Activated CD8-positive, alpha-beta memory T cell treated with anti-CD3 and anti-CD28 coated beads, Interleukin-2, amount 50 U/mL, for 1 hour (primary cell): ENCODE data around the gene ISOC2.

ENCODE experiments used
- DNase-seq: peaks from one replicate; pipeline ENCODE4 v3.0.0-alpha.2; 2020; ENCODE audit errors: extremely low read depth

Gene ISOC2

DNA sequence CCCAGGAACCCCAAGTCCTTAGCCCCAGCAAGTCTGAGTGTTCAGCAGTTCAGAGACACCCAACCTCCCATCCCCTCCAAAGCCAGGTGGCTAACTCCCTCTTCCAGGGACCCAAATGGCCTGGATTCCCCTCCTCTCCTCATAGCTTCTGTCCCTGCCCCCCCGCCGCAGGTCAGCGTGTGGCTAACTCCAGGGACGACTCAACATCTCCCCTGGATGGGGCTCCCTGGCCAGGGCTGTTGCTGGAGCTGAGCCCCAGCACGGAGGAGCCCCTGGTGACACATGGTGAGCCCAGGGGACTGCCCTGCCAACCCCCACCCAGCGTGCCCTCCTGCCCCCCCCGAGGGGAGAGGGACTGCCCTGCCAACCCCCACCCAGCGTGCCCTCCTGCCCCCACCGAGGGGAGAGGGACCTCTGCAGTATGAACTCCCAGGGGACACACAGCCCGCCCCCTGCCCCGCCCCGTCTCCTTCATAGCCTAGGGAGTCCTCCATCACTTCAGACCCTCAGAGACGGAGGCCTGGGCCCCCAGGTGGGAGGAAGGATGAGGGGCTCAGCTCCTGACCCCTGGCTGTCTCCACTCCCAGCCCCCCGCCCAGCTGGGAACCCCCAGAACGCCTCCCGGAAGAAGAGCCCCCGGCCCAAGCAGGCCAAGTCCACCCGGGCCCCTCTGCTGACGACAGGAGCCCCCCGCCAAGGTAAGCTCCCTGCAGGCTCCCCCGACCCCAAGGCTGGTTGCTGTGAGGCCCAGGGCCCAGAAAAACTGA lies 28.5 kb upstream of the ISOC2 start:
- no peak for DNase-seq

DNA sequence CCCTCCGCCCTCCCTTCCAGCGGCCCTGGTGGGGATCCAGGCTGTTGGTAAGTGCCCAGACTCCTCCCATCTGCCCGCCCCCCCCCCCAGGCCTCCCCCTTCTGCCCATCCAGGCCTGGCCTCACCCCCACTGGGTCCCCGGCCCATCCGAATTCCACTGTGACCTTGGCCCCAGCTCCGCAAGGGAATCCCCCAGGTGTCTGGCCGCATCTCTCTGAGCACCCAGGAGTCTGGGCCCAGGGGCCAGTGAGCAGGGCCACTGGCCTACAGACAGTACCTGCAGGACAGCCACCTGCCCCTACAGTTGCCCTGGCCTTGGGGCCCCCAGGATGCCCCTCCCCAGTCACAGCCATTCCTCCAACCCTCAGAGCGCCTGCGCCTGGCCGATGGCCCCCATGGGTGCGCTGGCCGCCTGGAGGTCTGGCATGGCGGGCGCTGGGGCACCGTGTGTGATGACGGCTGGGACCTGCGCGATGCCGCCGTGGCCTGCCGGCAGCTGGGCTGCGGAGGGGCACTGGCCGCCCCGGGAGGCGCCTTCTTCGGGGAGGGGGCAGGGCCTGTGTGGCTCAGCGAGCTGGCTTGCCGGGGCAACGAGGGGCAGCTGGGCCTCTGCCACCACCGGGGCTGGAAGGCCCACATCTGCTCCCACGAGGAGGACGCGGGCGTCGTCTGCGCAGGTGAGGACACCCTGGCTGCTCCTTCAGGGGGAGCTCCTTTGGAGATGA lies 27.7 kb upstream of the ISOC2 start:
- no peak for DNase-seq

DNA sequence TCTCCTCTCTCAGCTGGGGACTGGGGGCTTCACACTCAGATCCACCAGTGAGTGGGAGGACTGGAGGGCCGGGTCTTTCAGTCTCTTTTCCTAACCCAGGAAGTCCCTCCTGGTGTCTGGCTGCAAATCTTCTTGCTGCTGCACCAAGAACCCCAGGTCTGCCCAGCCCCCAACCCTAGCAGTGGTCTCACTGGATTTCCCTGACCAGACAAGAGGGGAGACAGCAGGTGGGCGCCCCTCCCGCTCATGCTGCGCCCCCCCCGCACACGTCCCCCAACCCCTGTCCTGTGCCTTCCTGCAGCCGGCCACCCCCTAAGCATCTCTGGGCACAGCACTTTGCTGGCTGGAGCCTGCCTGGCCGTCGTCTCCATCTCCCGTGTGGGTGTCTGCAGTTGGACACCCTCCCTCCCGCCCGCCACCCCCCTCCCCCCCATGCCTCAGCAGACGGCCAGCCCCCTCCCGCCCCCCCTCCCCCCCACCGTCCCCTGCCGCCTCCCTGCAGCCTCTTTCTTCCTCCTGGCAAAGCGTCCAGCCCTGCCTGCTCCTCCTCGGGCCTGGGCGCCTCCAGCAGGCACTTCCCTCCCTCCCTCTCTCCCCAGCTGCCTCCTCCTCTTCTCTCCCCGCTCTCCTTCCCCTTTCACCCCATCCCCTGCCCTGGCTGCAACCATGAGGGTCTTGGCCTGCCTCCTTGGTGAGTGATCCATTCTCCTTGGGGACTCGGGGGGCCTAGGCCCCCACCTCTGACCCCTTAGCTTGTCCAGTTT lies 26.7 kb upstream of the ISOC2 start, which contains the start of gene SSC5D:
Gene SSC5D, plus strand, starts transcription at position 513 of the 764 bp plus-strand sequence. Its CDS starts 154 bp downstream, at position 667.
- DNase-seq: no peak

DNA sequence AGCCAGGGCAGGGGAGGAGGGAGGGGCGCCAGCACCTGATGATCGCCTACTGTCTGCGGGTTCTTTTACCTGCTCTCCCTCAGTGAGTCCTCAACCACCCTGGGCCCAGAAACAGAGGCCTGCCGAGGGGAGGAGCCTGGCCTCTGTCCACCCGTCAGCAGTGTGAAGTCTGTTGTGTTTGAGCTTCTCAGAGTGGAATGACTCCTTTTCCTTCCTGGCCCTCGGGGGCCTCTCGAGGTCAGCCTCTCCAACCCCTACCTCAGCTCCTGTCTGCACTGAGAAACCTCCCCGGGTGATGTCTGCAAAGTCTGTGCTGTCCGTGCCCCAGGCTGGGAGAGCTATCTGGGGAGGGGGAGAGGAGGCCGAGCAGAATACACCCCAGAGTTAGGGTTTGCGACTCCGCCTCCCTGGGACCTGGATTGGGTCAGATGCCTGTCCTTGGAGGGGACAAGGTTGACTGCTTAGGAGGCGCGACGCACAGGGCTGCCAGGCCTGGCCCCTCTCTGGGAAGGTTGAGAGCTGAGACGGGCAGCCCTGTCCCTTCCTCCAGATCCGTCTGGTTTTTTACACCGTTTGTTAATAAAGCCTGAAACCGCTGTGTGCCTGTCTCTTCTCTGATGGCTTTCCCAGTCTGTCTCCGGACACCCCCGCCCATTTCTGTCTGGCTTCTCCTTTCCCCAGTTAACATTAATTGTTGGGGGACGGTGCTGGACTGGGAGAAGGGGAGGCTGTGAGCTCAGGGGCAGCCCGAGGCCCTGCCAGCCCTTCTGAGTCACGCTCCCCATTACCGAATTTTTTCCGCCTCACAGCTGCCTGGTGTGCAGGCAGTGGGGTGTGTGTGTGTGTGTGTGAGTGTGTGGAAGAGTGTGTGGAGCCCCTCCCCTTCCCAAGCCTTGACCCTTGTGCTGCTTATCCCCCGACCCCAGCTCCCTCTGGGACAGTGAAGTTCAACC lies 25.8 kb upstream of the ISOC2 start:
- no peak for DNase-seq

DNA sequence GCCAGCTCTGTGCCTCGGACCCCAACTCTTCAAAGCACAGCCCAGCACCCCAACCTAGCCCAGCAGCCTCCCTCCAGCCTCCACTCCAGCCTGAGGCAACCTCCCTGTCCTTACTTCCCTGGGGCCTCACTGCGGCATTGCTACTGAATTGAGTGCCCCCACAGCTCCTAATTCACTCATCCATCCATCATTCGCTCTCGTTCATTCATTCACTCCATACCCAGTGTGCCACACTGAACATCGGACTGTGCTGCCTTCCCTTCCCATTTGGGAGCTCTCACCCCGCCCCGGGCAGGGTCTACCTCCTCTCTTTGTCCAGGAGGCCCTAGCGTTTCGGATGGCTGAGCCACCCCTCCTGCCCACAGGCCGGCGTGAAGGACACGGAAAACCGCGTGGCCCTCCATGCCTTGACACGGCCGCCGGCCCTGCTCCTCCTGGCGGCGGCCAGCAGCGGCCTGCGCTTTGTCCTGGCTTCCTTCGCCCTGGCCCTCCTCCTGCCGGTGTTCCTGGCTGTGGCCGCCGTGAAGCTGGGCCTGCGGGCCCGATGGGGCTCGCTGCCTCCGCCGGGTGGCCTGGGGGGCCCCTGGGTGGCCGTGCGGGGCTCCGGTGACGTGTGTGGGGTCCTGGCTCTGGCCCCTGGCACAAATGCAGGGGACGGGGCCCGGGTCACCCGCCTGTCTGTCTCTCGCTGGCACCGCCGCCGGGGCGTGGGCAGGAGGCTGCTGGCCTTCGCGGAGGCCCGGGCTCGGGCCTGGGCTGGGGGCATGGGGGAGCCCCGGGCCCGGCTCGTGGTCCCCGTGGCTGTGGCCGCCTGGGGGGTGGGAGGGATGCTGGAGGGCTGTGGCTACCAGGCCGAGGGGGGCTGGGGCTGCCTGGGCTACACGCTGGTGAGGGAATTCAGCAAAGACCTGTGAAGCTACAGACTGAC lies 24.9 kb upstream of the ISOC2 start:
- no peak for DNase-seq

DNA sequence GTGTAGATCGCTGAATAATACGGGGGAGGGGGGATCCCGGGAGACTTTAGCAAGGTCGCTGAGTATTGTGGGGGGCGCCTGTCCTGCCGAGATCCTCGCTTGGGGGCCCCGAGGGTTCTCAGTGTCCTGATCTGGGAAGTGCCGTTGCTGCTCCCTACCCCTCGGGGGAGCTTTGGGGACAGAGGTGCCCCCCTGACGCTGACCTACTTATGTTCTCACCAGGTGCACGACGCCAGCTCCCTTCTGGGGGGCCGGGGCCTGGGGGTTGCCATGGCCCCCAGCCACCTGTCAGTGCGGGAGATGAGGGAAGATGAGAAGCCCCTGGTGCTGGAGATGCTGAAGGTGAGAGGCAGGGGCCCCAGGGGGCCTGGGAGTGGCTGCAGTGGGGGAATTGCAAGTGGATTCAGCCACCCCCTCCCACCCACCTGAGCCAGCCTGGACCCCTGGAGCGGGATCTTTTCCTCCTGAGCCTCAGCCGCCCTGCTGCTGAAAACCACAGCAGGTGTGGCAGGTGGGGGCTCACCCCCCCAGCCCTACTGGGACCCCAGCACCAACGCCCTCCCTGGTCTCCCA lies 24.1 kb upstream of the ISOC2 start:
- DNase-seq: no peak

DNA sequence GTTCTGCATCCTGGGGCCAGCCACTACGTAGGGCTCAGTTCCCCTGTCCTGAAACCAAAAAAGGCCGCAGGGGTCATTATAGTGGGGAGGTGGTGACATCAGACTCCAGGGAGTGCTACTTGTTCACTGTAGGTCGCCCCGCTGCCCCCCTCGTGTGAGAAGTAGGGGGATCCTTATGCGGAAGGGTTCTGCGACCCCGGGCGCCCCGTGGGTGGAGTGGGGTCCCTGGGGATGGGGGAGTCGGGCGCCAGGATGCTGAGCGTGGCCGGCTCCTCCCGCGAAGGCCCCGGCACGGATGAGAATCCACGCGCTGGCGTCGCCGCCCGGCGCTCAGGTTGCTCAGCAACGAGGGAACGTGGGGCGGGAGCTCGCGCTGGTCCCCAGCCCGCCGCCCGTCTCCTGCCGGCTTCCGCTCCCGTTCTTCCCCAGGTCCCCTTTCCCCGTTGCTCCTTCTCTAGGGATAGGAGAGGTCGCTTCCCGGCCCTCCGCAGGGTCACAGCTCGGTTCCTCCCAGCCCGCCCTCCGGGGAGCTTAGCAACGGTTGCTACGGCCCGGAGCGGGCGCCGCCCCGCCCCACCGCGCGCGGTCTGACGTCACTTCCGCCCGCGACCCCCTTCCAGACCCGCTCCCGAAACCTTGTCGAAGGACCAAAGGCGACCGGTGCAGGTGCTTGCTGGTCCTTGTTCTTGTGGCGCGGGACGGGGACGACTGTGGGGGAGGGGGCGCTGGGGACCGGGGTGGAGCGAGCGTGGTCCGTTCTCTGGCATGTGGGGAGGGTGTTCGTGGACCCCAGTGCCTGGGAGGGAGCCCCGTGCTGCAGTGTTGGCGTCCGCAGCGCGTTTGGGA lies 23.4 kb upstream of the ISOC2 start, which contains the start of gene NAT14:
Gene NAT14, plus strand, starts transcription at position 596 of the 846 bp plus-strand sequence. CDS start 521 bp downstream, outside the sequence.
- no peak for DNase-seq

DNA sequence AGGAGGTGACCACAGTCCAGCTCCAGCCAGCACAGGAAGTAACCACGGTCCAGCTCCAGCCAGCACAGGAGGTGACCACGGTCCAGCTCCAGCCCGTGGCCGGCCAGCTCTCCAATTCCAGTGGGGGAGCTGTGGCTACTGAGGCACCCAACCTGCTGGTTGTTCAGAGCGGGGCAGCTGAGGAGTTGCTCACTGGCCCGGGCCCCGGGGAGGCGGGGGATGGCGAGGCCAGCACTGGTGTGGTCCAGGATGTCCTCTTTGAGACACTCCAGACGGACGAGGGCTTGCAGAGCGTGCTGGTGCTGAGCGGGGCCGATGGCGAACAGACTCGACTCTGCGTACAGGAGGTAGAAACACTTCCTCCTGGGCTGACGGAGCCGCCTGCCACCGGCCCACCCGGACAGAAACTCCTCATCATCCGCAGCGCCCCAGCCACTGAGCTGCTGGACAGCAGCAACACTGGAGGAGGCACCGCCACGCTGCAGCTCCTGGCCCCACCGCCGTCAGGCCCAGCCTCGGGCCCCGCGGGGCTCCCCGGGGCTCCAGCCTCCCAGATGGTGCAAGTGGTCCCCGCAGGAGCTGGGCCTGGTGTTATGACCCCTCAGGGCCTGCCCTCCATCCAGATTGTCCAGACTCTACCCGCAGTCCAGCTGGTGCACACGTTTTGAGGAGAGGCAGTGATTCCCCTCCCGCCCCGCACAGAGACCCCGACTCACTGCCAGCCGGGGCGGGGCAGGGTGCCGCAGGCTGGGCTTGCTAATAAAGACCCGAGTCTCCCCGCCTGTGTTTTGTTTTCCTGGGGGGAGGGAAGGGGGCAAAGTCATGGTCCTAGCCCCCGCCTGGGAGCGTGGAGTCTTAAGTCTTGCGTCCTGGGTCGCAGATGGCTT lies 22.5 kb upstream of the ISOC2 start:
- no peak for DNase-seq

DNA sequence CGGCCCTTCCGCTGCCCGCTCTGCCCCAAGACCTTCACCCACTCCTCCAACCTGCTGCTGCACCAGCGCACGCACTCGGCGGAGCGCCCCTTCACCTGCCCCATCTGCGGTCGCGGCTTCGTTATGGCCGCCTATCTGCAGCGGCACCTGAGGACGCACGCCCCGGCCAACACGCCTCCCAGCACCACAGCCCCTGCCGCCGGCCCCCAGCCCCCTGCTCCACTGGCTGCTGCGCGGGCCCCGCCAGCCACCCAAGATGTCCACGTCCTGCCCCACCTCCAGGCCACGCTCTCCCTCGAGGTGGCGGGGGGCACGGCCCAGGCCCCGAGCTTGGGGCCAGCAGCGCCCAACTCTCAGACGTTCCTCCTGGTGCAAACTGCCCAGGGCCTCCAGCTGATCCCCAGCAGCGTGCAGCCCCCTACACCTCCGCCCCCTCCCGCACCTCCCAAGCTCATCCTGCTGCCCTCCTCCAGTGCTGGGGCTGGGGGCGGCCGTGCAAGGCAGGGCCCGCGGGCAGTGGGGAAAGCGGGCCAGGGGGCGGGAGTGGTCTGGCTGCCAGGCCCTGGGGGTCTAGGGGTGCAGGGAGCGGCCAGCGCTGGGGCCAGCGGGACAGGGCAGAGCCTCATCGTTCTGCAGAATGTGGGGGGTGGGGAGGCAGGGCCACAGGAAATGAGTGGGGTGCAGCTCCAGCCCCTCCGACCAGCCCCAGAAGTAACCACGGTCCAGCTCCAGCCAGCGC lies 21.7 kb upstream of the ISOC2 start:
- no peak for DNase-seq

DNA sequence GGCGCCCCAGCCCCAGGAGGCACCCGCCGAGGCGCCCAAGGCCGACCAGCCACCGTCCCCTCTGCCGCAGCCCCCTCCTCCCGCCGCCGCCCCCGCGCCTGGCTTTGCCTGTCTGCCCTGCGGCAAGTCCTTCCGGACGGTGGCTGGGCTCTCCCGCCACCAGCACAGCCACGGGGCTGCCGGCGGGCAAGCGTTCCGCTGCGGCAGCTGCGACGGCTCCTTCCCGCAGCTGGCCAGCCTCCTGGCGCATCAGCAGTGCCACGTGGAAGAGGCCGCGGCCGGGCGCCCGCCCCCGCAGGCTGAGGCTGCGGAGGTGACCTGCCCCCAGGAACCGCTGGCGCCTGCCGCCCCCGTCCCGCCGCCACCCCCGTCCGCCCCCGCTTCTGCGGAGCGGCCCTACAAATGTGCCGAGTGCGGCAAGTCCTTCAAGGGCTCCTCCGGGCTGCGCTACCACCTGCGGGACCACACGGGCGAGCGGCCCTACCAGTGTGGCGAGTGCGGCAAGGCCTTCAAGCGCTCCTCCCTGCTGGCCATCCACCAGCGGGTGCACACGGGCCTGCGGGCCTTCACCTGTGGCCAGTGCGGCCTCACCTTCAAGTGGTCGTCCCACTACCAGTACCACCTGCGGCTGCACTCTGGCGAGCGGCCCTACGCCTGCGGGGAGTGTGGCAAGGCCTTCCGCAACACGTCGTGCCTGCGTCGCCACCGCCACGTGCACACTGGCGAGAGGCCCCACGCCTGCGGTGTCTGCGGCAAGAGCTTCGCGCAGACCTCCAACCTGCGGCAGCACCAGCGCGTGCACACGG lies 20.9 kb upstream of the ISOC2 start:
- DNase-seq: no peak

DNA sequence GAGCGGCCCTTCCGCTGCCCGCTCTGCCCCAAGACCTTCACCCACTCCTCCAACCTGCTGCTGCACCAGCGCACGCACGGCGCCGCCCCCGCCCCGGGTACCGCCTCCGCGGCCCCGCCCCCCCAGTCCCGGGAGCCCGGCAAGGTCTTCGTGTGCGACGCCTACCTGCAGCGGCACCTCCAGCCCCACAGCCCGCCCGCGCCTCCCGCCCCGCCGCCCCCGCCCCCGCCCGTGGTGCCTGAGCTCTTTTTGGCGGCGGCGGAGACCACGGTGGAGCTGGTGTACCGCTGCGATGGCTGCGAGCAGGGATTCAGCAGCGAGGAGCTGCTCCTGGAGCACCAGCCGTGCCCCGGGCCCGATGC lies 20.3 kb upstream of the ISOC2 start:
- no peak for DNase-seq

DNA sequence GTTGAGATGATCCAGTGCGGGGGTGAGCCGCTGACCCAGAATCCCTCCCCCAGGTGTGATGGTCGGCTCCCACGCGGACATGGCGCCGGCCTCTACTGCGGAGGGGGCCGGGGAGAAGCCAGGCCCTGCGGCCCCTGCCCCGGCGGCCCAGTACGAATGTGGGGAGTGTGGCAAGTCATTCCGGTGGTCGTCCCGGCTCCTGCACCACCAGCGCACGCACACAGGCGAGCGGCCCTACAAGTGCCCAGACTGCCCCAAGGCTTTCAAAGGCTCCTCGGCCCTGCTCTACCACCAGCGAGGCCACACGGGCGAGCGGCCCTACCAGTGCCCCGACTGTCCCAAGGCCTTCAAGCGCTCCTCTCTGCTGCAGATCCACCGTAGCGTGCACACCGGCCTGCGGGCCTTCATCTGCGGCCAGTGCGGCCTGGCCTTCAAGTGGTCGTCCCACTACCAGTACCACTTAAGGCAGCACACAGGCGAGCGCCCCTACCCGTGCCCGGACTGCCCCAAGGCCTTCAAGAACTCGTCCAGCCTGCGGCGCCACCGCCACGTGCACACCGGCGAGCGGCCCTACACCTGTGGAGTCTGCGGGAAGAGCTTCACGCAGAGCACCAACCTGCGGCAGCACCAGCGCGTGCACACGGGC lies 19.8 kb upstream of the ISOC2 start:
- no peak for DNase-seq

DNA sequence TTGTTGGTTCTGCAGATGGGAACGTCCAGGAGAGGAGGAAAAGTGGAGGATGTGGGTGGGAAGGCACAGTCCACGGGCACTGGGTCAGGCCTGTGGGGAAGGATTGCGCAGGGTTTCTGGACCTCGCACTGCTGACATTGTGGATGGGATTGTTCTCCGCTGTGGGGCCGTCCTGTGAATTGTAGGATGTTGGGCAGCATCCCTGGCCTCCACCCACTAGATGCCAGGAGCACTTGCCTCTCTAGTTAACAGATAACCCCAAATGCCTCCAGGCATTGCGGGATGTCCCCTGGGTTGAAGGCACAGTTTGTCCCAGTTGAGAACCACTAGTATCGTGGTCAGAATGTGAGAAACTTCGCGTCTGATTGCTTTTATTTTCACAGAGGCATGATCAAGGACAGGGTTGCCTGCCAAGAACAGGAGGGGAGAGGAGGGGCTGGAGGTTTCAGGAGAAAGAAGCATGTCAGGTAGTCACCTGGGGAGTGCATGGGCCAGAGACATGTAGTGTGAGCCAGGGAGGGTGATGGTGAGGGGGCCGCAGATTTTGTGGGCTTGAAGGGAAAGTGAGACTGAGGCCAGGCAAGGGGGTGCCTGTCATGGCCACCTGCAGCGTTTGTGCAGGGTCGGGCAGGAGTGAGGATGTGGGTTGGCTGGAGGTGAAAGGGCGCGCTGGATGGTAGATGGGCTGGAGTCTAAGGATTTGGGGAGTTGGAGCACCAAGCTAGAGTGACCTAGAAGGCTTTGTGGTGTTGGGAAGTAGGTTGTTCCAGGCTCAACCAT lies 18.2 kb upstream of the ISOC2 start:
- no peak for DNase-seq

DNA sequence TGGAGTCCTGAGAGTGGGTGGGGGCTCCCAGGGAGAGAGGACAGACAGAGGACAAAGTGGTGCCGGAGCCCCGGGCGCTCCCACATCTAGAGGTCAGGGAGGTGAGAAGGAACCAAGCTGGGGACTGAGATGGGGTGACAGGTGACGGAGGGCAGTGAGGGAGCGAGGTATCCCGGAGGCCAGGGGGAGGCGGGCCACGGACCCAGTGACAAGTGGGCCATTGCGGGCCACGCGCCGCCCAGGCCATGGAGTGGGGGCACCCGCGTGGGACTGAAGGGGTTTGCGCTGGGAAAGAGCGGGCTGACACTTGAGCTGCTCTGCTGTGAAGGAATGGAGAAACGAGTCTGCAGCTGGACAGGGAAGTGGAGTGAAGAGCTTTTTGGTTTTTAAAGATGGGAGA lies 17.6 kb upstream of the ISOC2 start:
- no peak for DNase-seq

DNA sequence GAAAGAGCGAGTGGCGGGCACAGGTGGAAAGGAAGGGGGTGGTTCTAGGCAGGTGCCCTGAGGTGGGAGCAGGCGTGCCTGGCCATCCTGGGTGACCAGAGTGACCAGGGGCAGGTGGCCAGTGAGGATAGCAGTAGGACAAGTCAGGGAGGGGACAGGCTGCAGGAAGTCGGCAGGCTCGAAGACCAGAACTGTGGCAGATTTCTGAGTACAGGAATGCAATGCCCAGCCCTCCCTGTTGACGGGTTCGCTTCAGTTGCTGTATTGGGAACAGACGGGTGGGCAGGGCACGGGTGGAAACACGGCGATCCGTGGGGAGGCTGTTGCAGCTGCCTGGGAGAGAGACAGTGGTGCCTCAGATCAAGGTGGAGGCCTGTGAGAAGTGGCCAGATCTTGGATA lies 16.9 kb upstream of the ISOC2 start:
- no peak for DNase-seq
